Right lobe of liver (tissue), 4 donors: ENCODE data around the gene SIRPA.

ENCODE experiments used
- POLR2A ChIP-seq: fragments of 450-650 bp; IDR thresholded peaks from one replicate; pipeline ENCODE4 v1.6.1; 2017; ENCODE audit warnings: antibody characterized with exemption, mild to moderate bottlenecking
- TF ChIP-seq, protein P1 (sequence below), 4 donors: fragments of 200-600 bp in 3 of 4; fragments of 450-650 bp in 1 of 4; IDR thresholded peaks; one replicate each; pipeline versions ENCODE4 v1.5.1 to v1.8.0; 2016 to 2022; ENCODE audit warnings: antibody characterized with exemption in 4 of 4, mild to moderate bottlenecking in 2 of 4
- donor health status: DM: no; HTN: no; CAD: no.
- donor health status: DM: no; HTN: no; CAD: no.
- donor health status: DM: no; HTN: yes; CAD: no.

DNA sequence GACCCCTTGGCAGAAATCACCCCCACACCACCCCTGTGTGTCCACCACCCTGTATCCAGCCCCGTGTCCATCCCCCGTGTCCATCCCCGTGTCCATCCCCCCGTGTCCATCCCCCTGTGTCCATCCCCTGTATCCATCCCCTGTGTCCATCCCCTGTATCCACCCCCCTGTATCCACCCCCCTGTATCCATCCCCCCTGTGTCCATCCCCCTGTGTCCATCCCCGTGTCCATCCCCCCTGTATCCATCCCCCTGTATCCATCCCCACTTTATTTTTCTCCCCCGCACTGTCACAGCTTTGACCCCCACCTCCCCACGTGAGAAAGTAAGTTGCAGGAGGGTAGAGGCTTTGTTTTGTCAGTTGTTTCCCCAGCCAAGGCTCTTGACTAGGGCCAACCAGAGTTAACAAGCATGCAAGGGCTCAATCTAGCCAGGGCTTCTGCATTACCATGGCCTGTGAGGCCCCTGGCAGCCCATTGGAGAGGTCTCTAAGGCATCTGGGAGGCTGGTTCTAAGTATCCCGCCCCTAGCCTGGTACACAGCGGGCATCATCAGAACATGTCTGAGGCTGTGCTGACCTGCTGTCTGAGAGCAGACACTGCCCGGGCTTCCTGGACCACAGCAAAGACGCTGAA is 18.1 kb upstream of the SIRPA start:
- TF ChIP-seq, protein P1, sequence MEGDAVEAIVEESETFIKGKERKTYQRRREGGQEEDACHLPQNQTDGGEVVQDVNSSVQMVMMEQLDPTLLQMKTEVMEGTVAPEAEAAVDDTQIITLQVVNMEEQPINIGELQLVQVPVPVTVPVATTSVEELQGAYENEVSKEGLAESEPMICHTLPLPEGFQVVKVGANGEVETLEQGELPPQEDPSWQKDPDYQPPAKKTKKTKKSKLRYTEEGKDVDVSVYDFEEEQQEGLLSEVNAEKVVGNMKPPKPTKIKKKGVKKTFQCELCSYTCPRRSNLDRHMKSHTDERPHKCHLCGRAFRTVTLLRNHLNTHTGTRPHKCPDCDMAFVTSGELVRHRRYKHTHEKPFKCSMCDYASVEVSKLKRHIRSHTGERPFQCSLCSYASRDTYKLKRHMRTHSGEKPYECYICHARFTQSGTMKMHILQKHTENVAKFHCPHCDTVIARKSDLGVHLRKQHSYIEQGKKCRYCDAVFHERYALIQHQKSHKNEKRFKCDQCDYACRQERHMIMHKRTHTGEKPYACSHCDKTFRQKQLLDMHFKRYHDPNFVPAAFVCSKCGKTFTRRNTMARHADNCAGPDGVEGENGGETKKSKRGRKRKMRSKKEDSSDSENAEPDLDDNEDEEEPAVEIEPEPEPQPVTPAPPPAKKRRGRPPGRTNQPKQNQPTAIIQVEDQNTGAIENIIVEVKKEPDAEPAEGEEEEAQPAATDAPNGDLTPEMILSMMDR (IDR thresholded peaks at IDR 0.05): no peak
- TF ChIP-seq POLR2A: no peak
